ENCODE data around the gene TMEM94. TPM values are rescaled to one million over a fixed set of nuclear protein-coding genes. Genes with fewer than 3 reads are reported as not detected.
"Not testable (repeated sequence)": the region's sequence is repeated elsewhere in the genome, so short reads cannot be mapped to it uniquely, and the experiment has no call there.

Gene TMEM94
- total and polyA plus RNA-seq, 2 of the 13 experiments (the other 11 are each of a cell fraction or from before 2014, with no cell fraction given), result 32.6 to 134 TPM

DNA sequence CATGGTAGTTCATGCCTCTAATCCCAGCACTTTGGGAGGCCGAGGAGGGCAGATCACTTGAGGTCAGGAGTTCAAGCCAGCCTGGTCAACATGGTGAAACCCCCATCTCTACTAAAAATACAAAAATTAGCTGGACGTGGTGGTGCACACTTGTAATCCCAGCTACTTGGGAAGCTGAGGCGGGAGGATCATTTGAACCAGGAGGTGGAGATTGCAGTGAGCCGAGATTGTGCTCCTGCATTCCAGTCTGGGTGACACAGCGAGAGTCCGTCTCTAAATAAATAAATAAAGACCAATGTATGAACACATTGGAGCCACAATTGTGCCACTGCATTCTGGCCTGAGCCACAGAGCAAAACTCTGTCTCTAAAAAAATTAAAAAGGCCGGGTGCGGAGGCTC is 19.0 kb upstream of the TMEM94 start:
- in situ Hi-C loops (cut with HindIII; ENCODE audit: extremely low pct_ligation_motif_present, low pct_unique_long_range_greater_than_20kb); H3K36me3 ChIP-seq (replicated peaks in 1 of 2; ENCODE audit: control insufficient read depth in 1 of 2, insufficient read depth in 2 of 2, low read length in 2 of 2); H2AFZ ChIP-seq (ENCODE audit: low read length); H3K9ac ChIP-seq (ENCODE audit: insufficient read depth, low read depth, low read length); H3K27ac ChIP-seq (ENCODE audit: extremely low read length, insufficient read depth, low read length); H3K79me2 ChIP-seq (ENCODE audit: insufficient read depth, low read length); H3K27me3 ChIP-seq (ENCODE audit: control insufficient read depth in 1 of 2, insufficient read depth in 2 of 2, low read length in 2 of 2); H3K9me3 ChIP-seq (ENCODE audit: low read length); intact Hi-C loops (cut with micrococcal nuclease; ENCODE audit: unreplicated experiment); H3K4me3 ChIP-seq (replicated peaks in 1 of 3; ENCODE audit: insufficient read depth in 1 of 3, low read depth in 2 of 3, low read length in 3 of 3); BruUV-seq (replicated peaks); CTCF ChIA-PET (ENCODE audit: low intra/inter-chr PET ratio, low total read pairs); FAIRE-seq; H4K20me1 ChIP-seq (ENCODE audit: insufficient read depth, low read length): not testable (repeated sequence)
- WGBS (ENCODE audit: low lambda C conversion rate), result 21% methylated on average over 8 of the region's 8 CpGs
- ATAC-seq (peak; percentile 46), DNase-seq (ENCODE audit: low spot score) (peak; percentile 47)
- POLR2A ChIA-PET, result interaction anchor here (1.6 kb wide), 1 partner anchor 19 kb away, joined by 4 read pairs; the partner anchor contains the start of gene TMEM94
- peaks cover 76% of the 10 kb centered on the region for H3K4me1 ChIP-seq (ENCODE audit: insufficient read depth, low read length)
- peak overlapping the region; percentile 23; the same call in 1 of the 2 replicates for H3K4me2 ChIP-seq (ENCODE audit: low read depth, low read length)
- TF ChIP-seq GFI1 (CRISPR knock-in tag; IDR thresholded peaks at IDR 0.05; ENCODE audit: borderline replicate concordance) (peak; percentile 27; the same call in 1 of the 2 replicates), ZNF263 (CRISPR knock-in tag; IDR thresholded peaks at IDR 0.05) (peak; percentile 85), SAP130 (CRISPR knock-in tag; IDR thresholded peaks at IDR 0.05; ENCODE audit: low read depth) (peak; percentile 19; the same call in 1 of the 2 replicates), SOX5 (CRISPR knock-in tag; IDR thresholded peaks at IDR 0.05; ENCODE audit: borderline replicate concordance) (0 out of 2 replicates have a peak, but pooled peaks have one; percentile 9), ZNF460 (CRISPR knock-in tag; IDR thresholded peaks at IDR 0.05; ENCODE audit: borderline replicate concordance) (peak; percentile 97), RCOR2 (CRISPR knock-in tag; IDR thresholded peaks at IDR 0.05) (0 out of 2 replicates have a peak, but pooled peaks have one; percentile 24), ZMYM2 (CRISPR knock-in tag; IDR thresholded peaks at IDR 0.05) (0 out of 2 replicates have a peak, but pooled peaks have one; percentile 34), KDM1A (CRISPR knock-in tag; IDR thresholded peaks at IDR 0.05) (peak; percentile 67; the same call in 1 of the 2 replicates), TEAD3 (CRISPR knock-in tag; optimal IDR thresholded peaks at IDR 0.05; ENCODE audit: borderline replicate concordance) (peak; percentile 75), ZMYM3 (CRISPR knock-in tag; IDR thresholded peaks at IDR 0.05) (peak; percentile 73; the same call in 1 of the 2 replicates), ZNF441 (CRISPR knock-in tag; IDR thresholded peaks at IDR 0.05; ENCODE audit: borderline replicate concordance) (peak; percentile 91)
- TF ChIP-seq, protein P1, sequence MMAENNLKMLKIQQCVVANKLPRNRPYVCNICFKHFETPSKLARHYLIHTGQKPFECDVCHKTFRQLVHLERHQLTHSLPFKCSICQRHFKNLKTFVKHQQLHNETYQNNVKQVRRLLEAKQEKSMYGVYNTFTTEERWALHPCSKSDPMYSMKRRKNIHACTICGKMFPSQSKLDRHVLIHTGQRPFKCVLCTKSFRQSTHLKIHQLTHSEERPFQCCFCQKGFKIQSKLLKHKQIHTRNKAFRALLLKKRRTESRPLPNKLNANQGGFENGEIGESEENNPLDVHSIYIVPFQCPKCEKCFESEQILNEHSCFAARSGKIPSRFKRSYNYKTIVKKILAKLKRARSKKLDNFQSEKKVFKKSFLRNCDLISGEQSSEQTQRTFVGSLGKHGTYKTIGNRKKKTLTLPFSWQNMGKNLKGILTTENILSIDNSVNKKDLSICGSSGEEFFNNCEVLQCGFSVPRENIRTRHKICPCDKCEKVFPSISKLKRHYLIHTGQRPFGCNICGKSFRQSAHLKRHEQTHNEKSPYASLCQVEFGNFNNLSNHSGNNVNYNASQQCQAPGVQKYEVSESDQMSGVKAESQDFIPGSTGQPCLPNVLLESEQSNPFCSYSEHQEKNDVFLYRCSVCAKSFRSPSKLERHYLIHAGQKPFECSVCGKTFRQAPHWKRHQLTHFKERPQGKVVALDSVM (CRISPR knock-in tag; IDR thresholded peaks at IDR 0.05), result peak; percentile 65

Measured in HepG2 (cell line).